ENCODE measurements around the gene DDRGK1. TPM values are rescaled to one million over a fixed set of nuclear protein-coding genes. Genes with fewer than 3 reads are reported as not detected.

Gene DDRGK1
- total RNA-seq, 1 donor from 2014 or later: 108 TPM

DNA sequence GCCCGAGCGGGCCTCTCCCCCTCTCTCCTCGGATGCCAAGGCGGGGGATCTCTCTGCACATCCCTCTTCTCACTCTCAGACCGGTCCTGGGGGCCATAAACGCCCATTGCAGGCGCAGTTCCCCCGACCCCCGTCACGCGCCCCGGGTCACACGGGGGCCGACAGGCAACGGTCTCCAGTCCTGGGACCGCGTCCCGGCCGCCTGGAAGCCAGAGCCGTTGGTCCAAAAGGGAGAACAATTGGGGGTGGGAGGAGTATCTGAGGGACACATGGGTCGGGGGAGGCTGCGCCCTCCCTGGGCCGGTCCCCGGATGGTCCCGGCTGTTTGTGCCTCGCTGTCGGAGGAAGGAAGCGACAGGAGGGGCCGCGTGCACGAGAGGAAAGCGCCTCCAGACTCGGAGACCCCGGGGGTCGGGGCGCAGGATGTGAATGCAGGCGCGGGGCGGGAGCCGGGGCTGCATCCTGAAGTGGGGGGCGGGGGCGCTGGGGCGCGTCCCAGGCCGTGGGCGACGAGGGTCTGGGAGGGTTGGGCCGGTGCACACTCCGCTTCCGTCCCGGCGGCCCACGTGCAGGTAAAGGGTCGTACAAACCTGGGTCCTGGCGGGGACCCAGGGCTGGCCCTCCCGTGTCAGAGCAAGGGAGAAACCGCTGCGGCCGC lies 33.6 kb upstream of the DDRGK1 start:
- TF ChIP-seq, protein P1, sequence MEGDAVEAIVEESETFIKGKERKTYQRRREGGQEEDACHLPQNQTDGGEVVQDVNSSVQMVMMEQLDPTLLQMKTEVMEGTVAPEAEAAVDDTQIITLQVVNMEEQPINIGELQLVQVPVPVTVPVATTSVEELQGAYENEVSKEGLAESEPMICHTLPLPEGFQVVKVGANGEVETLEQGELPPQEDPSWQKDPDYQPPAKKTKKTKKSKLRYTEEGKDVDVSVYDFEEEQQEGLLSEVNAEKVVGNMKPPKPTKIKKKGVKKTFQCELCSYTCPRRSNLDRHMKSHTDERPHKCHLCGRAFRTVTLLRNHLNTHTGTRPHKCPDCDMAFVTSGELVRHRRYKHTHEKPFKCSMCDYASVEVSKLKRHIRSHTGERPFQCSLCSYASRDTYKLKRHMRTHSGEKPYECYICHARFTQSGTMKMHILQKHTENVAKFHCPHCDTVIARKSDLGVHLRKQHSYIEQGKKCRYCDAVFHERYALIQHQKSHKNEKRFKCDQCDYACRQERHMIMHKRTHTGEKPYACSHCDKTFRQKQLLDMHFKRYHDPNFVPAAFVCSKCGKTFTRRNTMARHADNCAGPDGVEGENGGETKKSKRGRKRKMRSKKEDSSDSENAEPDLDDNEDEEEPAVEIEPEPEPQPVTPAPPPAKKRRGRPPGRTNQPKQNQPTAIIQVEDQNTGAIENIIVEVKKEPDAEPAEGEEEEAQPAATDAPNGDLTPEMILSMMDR (IDR thresholded peaks at IDR 0.05; ENCODE audit: insufficient read depth, low read length, poor library complexity, severe bottlenecking): no peak
- no peaks in the 10 kb centered on the region for H3K36me3 ChIP-seq (ENCODE audit: control insufficient read depth, insufficient read depth, low read length)

DNA sequence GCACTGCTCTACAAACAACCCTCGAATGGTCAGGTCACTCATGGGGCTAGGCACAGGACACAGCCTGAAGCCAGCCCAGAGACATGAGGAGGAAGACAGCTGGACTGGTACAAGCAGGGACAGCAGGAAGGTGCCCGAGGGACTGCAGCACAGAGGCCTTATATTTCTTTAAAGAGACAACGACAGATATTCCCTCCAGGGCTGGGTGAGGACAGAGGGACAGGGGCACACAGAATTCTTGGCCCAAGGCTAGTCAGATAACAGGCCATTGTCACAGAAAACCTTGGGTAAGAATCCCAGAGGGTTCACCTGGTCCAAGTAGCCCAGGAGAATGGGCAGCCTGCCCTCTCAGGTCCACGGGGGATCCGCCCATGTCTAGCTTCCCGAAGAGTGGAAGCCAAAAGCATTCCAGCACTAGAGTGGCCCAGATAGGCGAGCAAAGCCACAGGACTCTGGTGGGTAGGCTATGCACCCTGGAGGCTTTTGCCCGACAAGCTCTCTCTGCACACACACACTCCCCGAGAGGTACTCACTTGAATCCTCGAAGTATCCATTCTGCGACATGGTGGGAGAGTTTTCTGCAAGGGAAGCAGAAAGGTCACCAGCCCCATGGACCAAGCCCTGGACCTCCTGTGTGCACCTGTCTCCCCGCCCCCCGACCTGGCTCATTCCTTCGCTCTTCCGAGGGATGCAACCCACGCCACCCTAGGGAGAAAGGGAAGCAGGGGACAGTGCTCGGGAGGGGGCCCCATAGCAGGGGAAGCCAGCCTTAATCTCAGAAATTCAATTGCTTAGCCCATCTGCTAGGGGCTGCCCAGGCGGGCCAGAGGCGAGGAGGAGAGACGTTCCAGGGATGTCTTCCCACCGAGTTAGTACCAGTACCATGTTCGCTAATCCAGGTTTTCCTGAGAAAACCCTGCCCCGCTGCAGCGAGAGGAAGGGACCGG lies 32.8 kb upstream of the DDRGK1 start:
- peaks cover 24% of the 10 kb centered on the region for H3K27me3 ChIP-seq (ENCODE audit: control insufficient read depth, insufficient read depth, low read length)
- no peak for DNase-seq (ENCODE audit: low read depth)
- H3K36me3 ChIP-seq (ENCODE audit: control insufficient read depth, insufficient read depth, low read length): no peaks in the 10 kb centered on the region
- TF ChIP-seq, protein P1 (IDR thresholded peaks at IDR 0.05; ENCODE audit: insufficient read depth, low read length, poor library complexity, severe bottlenecking): no peak
- no peak overlapping the region for H3K4me3 ChIP-seq (ENCODE audit: low read depth, low read length)

More for the DNA sequence above, 33.6 kb upstream of the DDRGK1 start:
- Histone ChIP-seq H3K27me3 (ENCODE audit: control insufficient read depth, insufficient read depth, low read length) (peaks cover 24% of the 10 kb centered on the region), H3K4me3 (ENCODE audit: low read depth, low read length) (peak overlapping the region; percentile 56)
- no peak for DNase-seq (ENCODE audit: low read depth)

DNA sequence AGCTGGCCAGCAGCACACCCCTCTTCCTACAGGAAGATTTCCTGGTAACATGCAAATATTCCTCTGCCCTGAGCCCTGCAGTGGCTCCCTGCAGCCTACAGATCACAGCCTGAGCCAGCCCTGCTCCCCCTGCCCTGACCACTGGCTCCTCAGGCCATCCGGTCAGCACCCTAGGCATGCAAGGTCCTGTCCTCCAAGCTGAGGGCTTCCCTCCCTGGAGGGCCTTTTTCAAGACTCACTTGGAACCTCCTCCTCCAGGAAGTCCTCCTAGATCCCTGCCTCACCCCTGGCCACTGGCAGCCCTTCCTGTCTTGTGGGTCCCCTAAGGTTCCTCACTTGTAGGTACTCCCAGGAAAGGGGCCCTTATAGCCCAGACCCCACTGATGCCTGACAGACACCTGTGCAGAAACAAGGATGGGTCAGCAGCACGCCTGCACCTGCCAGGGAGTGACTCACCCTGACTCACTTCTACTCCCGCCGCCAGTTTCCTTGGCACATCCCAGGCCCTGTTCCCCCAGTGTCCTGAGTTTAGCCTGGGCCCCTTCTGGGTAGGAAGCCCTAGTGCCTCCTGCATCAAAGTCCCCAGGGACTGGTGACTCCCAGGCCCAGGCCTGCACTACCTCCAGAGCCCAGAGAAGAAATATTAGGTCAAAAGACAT lies 31.3 kb upstream of the DDRGK1 start:
- Histone ChIP-seq H3K27me3 (ENCODE audit: control insufficient read depth, insufficient read depth, low read length) (peaks cover 21% of the 10 kb centered on the region), H3K36me3 (ENCODE audit: control insufficient read depth, insufficient read depth, low read length) (no peaks in the 10 kb centered on the region), H3K4me3 (ENCODE audit: low read depth, low read length) (no peak overlapping the region)
- no peak for DNase-seq (ENCODE audit: low read depth)
- TF ChIP-seq, protein P1 (IDR thresholded peaks at IDR 0.05; ENCODE audit: insufficient read depth, low read length, poor library complexity, severe bottlenecking): no peak

DNA sequence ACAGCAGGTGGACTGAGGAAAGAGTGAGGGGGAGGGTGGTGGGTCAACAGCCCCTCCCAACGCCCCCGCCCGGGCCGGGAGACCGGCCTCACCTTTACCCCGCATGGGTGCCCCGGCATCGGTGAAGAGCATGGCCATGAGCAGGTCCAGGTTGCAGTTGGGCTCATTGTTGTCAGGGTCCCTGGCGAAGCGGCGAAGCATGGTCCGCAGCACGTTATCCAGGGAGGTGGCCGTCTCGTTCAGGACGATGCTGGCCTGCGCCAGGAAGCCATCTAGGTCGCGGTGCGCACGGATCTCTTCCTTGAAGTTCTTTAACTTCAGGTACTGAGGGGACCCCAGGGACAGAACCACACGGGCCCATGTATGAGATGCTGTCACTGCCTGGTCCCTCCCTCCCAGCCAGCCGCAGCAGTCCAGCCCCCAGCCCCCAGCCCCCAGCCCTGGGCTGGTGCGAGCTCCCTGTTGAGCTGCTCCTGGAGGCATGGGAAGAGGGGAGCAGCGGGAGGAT lies 29.6 kb upstream of the DDRGK1 start:
- TF ChIP-seq, protein P1 (IDR thresholded peaks at IDR 0.05; ENCODE audit: insufficient read depth, low read length, poor library complexity, severe bottlenecking): no peak
- H3K36me3 ChIP-seq (ENCODE audit: control insufficient read depth, insufficient read depth, low read length): no peaks in the 10 kb centered on the region

DNA sequence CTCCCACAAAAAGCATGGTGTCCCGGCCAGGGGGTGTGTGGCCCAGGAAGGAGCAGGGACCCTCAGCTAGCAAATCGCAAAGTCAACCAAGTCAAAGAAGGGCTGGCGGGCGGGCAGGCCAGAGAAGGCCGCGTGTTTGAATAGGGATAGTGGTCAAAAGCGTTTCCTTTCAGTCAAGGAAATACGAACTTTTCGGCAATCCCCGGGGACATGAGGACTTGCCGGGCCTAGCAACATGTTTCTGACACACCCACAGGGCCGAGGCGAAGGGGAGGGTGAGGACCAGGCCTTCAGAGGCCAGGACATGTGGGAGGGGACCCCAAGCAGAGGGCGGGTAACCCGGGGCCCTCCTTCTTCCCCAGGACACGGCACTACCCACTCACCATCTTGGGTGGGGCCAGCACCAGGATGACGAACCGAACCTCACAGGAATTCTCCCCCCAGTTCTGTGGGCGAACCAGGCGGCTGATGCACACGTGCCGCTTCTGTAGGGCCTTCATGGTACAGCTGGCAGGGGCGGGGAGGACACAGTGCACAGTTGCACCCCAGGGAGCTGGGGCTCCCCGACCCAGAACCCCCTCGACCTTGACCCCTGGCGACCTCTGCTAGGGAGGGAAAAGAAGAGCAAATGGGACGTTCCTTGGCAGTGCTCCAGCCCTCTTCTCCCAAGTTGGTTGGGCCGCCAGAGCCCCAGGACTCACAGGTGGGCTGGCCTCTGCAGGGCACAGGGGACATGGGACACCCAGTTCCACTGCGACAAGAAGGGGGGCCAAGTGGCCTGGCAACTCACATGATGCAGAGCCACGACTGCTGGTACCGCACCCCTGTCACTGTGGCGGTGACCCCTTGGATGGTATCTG lies 28.9 kb upstream of the DDRGK1 start:
- TF ChIP-seq, protein P1 (IDR thresholded peaks at IDR 0.05; ENCODE audit: insufficient read depth, low read length, poor library complexity, severe bottlenecking): no peak
- no peaks in the 10 kb centered on the region for H3K36me3 ChIP-seq (ENCODE audit: control insufficient read depth, insufficient read depth, low read length)
- no peak overlapping the region for H3K4me3 ChIP-seq (ENCODE audit: low read depth, low read length)
- peaks cover 6% of the 10 kb centered on the region for H3K27me3 ChIP-seq (ENCODE audit: control insufficient read depth, insufficient read depth, low read length)
- DNase-seq (ENCODE audit: low read depth): no peak

More for the DNA sequence above, 29.6 kb upstream of the DDRGK1 start:
- H3K4me3 ChIP-seq (ENCODE audit: low read depth, low read length): no peak overlapping the region
- H3K27me3 ChIP-seq (ENCODE audit: control insufficient read depth, insufficient read depth, low read length): peaks cover 9% of the 10 kb centered on the region
- no peak for DNase-seq (ENCODE audit: low read depth)
